NCI-H146 treated with DMSO at 0.1 percent for 48 hours (cell line): ENCODE data around the gene NAT14.
A peak's percentile ranks its signal among the peaks of the same experiment; 100 is the strongest.
"Not testable (repeated sequence)": the region's sequence is repeated elsewhere in the genome, so short reads cannot be mapped to it uniquely, and the experiment has no call there.

Source experiments
- DNase-seq: peaks from one replicate; lab custom pipeline; 2025; ENCODE audit not compliant: unreplicated experiment; lab: John Stamatoyannopoulos, UW

The NAT14 gene

DNA sequence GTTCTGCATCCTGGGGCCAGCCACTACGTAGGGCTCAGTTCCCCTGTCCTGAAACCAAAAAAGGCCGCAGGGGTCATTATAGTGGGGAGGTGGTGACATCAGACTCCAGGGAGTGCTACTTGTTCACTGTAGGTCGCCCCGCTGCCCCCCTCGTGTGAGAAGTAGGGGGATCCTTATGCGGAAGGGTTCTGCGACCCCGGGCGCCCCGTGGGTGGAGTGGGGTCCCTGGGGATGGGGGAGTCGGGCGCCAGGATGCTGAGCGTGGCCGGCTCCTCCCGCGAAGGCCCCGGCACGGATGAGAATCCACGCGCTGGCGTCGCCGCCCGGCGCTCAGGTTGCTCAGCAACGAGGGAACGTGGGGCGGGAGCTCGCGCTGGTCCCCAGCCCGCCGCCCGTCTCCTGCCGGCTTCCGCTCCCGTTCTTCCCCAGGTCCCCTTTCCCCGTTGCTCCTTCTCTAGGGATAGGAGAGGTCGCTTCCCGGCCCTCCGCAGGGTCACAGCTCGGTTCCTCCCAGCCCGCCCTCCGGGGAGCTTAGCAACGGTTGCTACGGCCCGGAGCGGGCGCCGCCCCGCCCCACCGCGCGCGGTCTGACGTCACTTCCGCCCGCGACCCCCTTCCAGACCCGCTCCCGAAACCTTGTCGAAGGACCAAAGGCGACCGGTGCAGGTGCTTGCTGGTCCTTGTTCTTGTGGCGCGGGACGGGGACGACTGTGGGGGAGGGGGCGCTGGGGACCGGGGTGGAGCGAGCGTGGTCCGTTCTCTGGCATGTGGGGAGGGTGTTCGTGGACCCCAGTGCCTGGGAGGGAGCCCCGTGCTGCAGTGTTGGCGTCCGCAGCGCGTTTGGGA lies at the start of gene NAT14:
NAT14 (plus strand) TSS at position 596 of the 846 bp plus-strand sequence. CDS start 521 bp downstream, outside the sequence.
- DNase-seq, result peak; percentile 53

DNA sequence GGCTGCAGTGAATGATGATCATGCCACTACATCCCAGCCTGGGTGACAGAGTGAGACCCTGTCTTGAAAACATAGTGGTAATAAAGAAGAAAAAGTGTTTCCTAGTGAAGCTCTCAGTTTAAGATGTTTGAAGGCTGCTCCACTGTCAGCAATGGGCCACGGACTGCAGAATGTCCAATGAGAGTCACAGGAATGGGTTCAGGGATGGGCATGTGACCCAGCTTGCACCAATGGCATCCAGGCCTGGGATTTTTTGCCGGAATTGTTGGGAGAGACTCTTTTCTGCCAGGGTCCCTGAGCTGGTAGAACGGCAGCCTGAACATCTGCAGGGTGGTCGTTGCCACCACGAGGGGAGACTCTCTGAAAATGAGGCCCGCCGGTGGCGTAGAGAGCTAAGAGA lies 48.1 kb upstream of the NAT14 start:
- no peak for DNase-seq

- DNase-seq, result no peak
Observed at GRCh38 chr19:55437410-55437809, 47.6 kb upstream of the NAT14 start.

DNA sequence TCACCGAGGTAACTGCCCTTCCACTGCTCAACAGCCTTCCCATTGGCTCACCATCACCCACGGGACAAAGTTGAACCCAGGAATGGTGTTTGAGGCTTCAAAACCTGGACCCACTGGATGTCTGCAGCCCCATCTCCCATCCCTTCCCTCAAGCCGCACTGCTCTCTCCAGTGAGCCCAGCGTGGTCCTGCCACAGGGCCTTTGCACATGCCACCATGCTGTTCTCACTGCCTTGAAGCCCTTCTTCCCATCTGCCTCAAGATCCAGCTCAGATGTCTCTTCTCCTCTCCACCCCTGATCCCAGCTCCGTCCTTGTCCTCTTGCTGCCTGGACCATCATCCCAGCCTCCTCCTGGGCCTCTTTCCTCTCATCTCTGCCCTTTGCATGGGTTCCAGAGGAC lies 45.9 kb upstream of the NAT14 start:
- DNase-seq, result no peak

DNA sequence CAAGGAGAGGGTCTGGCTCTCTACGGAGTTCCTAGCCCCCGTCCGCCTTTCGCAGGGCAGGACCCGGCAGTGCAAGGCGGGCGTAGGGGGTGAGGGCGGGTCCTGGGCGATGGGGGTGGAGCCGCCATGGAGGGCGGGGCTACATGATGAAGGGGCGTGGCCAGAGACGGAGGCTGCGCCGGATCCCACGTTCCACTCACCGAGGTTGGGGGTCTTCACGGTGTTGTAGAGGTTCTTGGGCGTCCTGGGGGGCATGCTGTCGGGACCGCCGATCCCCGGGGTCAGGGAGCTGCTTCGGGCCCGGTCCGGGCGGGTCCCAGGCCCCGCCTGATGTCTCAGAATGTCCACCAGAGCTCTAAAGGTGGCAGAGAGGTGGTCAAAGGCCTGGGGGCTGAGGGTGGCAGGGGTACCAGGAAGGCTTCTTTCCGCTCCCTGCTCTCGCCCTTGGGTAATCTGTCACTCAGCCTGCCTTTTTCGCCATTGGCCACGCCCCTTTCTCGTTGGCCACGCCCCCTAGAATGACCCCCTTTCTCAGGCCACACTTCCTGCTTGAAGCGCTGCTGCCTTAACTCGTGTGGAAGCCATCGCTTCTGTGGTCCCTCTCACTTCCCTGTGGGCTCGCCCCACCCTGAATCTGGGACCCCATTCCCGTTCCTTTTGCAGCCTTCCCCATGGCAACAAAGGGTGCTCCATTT lies 44.4 kb upstream of the NAT14 start:
- DNase-seq, result peak; percentile 76

DNA sequence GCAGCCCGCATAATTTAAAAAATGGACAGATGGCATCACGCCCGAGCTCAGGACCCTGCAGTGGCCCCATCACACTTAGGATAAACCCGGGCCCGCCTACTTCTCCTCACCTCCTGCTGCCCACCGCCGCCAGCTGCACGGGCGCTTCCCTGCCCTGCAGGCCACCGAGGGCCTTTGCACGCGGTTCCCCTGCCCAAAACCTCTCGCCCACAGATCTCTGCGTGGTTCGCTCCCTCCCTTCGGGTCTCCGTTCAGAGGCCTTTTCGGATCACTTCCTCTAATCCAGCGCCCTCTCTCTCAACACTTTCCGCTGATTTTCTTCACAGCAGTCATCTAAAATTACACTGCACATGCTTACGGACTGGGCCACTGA lies 43.7 kb upstream of the NAT14 start:
- no peak for DNase-seq

DNA sequence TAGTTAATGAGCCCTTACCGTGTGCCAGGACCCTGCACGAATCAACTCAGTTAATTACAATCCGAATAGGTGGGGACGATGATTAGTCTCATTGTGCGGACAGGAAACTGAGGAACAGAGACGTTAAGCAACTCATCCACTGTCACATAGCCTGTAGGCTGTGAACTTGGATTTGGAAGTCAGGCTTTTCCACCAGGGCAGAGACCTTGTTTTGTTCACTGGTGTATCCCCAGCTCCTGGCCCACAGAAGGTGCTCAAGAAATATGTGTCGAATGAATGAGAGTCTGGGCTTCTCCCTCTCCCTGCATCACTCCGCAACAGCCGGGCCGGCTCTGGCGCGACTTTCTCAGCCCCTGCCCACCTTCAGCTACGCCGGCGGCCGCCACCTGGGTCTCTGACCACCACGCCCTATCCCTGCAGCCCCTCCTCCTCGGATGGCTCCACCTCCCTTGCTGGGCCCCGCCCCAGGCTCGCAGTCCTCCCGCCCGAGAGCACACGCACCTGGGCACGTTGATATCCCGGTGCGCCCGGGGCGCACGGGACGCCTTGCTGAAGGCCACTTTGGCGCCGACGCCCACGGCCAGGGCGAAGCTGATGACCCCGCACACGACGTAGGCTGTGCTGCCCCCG lies 43.2 kb upstream of the NAT14 start:
- DNase-seq, result peak; percentile 78

DNA sequence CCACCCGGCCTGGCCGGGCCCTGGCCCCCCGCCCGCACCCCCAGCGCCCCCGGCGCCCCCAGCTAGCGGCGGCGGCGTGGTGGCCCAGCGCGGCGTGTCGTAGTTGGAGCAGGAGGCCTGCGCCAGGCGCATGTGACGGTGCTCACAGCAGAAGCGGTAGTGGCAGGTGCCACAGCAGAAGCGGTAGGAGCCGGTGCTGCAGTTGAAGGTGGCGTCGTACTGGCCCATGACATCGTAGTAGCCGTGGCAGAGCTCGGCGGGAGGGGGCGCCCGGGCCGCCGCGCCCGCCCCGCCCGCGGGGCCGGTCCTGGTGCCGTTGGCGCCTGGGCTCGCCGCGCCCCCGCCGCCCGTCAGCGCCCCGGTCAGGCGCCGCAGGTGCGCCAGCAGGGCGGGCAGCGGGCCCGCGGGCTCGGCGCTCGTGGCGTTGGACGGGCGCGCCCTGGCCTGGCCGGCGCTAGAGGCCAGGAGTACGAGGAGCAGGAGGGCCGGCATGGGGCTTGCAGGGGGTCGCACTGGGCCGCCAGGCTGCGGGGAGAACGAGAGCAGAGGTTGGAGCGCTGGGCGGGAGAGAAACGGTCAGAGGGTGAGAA lies 42.5 kb upstream of the NAT14 start:
- DNase-seq, result peak; percentile 38

- peak; percentile 38 for DNase-seq
Observed at GRCh38 chr19:55443045-55443823, 41.8 kb upstream of the NAT14 start, which contains the start of gene SHISA7. TSS of gene SHISA7 (minus strand) at chr19:55443300. CDS start at chr19:55442863, 437 bp downstream.

GRCh38 chr19:55443824-55444480 lies 41.0 kb upstream of the NAT14 start:
- no peak for DNase-seq

- no peak for DNase-seq
Observed at GRCh38 chr19:55444646-55445045, 40.3 kb upstream of the NAT14 start.

GRCh38 chr19:55446060-55446459 lies 38.9 kb upstream of the NAT14 start:
- DNase-seq, result no peak

GRCh38 chr19:55447421-55448174 lies 37.4 kb upstream of the NAT14 start:
- DNase-seq, result peak; percentile 56

DNA sequence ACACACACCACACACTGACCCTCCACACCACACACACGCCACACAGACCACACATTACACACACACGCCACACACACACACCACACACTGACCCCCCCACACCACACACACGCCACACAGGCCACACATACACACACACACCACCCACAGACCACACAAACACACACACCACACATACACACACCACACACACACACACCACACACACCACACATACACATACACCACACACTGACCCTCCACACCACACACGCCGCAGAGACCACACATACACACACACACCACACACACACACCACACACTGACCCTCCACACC lies 36.9 kb upstream of the NAT14 start:
- DNase-seq, result not testable (repeated sequence)

GRCh38 chr19:55449469-55449868 lies 35.5 kb upstream of the NAT14 start:
- DNase-seq, result no peak

- no peak for DNase-seq
Observed at GRCh38 chr19:55451163-55451964, 33.6 kb upstream of the NAT14 start.

- DNase-seq, result no peak
Observed at GRCh38 chr19:55451965-55452748, 32.8 kb upstream of the NAT14 start.

- peak; percentile 95 for DNase-seq
Observed at GRCh38 chr19:55452749-55453346, 32.1 kb upstream of the NAT14 start.
